ENCODE data around the gene LITAF. TPM values are rescaled to one million over a fixed set of nuclear protein-coding genes. Genes with fewer than 3 reads are reported as not detected.

Gene LITAF
- total and polyA plus RNA-seq, 3 donors from 2014 or later: 9.9 to 31.5 (median 13.6) TPM

- Histone ChIP-seq H3K4me3 (peak overlapping the region; percentile 76 to 79), H3K9me3 (no peaks in the 10 kb centered on the region), H3K27me3 (no peaks in the 10 kb centered on the region), H3K27ac (peak overlapping the region; percentile 88 to 93), H3K36me3 (ENCODE audit: low read depth, missing control alignments) (no peaks in the 10 kb centered on the region), H3K4me1 (peaks cover 12% of the 10 kb centered on the region)
- intact Hi-C loops (cut with DNase I; ENCODE audit: low total_unique reads): no loop called here
- 17% methylated on average over 22 to 29 of the region's 29 CpGs for WGBS, 2 donors
- peak; percentile 31 for DNase-seq
- TF ChIP-seq POLR2A (IDR thresholded peaks at IDR 0.05): no peak
- TF ChIP-seq CTCF (IDR thresholded peaks at IDR 0.05): no peak
These were observed 1.0 kb downstream of the LITAF start for GRCh38 chr16:11585460-11586377.

- no peak for TF ChIP-seq POLR2A (IDR thresholded peaks at IDR 0.05)
- no peak for TF ChIP-seq CTCF (IDR thresholded peaks at IDR 0.05)
- Histone ChIP-seq H3K27me3 (no peaks in the 10 kb centered on the region), H3K9me3 (no peaks in the 10 kb centered on the region), H3K36me3 (ENCODE audit: low read depth, missing control alignments) (no peaks in the 10 kb centered on the region), H3K27ac (peak overlapping the region; percentile 5 to 72), H3K4me3 (no peak overlapping the region), H3K4me1 (peaks cover 12% of the 10 kb centered on the region)
- intact Hi-C loops (cut with DNase I; ENCODE audit: low total_unique reads): no loop called here
- 57 to 58% methylated on average over 7 of the region's 7 CpGs for WGBS, 2 donors
- DNase-seq: no peak
These were observed 2.7 kb downstream of the LITAF start for GRCh38 chr16:11583889-11584565.

- H3K4me1 ChIP-seq: peaks cover 12% of the 10 kb centered on the region
- TF ChIP-seq CTCF (IDR thresholded peaks at IDR 0.05): no peak
- TF ChIP-seq POLR2A (IDR thresholded peaks at IDR 0.05): no peak
These were observed 3.6 kb downstream of the LITAF start for GRCh38 chr16:11583166-11583565.

GRCh38 chr16:11582157-11582814 lies 4.4 kb downstream of the LITAF start:
- TF ChIP-seq POLR2A (IDR thresholded peaks at IDR 0.05) (no peak), CTCF (IDR thresholded peaks at IDR 0.05) (no peak)
- Histone ChIP-seq H3K27me3 (no peaks in the 10 kb centered on the region), H3K36me3 (ENCODE audit: low read depth, missing control alignments) (no peaks in the 10 kb centered on the region), H3K27ac (peak overlapping the region in 1 of 2 donors; percentile 43), H3K9me3 (no peaks in the 10 kb centered on the region), H3K4me1 (peaks cover 10% of the 10 kb centered on the region), H3K4me3 (no peak overlapping the region)
- DNase-seq: no peak
- 73 to 77% methylated on average over 7 of the region's 7 CpGs for WGBS, 2 donors
- intact Hi-C loops (cut with DNase I; ENCODE audit: low total_unique reads): no loop called here

More at GRCh38 chr16:11583166-11583565, 3.6 kb downstream of the LITAF start:
- no peak for DNase-seq
- no peaks in the 10 kb centered on the region for H3K9me3 ChIP-seq
- H3K27me3 ChIP-seq: no peaks in the 10 kb centered on the region
- no peaks in the 10 kb centered on the region for H3K36me3 ChIP-seq (ENCODE audit: low read depth, missing control alignments)
- peak overlapping the region in 1 of 2 donors; percentile 43 for H3K27ac ChIP-seq
- H3K4me3 ChIP-seq: no peak overlapping the region
- WGBS, 2 donors: 41 to 45% methylated on average over 7 of the region's 7 CpGs
- intact Hi-C loops (cut with DNase I; ENCODE audit: low total_unique reads): no loop called here

Measured in testis (tissue), 3 donors.